ENCODE results near the gene JSRP1.

The JSRP1 gene

GRCh38 chr19:2266183-2266993, 10.2 kb upstream of the JSRP1 start:
- DNase-seq (ENCODE audit: low spot score) (peak; percentile 34), FAIRE-seq (no peak)

- no peak for DNase-seq (ENCODE audit: low spot score)
- no peak for FAIRE-seq
Observed at GRCh38 chr19:2261438-2262172, 5.4 kb upstream of the JSRP1 start.

- FAIRE-seq (no peak), DNase-seq (ENCODE audit: low spot score) (no peak)
Observed at GRCh38 chr19:2260341-2260805, 4.2 kb upstream of the JSRP1 start.

DNA sequence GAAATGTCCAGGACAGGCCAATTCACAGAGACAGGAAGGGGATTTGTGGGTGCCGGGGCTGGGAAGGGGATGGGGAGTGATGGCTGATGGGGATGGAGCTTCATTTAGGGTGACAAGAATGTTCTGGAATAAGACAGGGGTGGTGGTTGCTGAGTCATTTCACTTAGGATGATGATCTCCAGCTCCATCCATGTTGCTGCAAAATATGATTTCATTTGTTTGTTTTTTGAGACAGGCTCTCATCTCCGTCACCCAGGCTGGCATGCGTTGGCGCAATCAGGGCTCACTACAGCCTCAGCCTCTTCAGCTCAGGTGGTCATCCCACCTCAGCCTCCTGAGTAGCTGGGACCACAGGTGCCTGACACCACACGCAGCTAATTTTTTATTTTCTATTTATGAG, 3.1 kb upstream of the JSRP1 start:
- DNase-seq (ENCODE audit: low spot score) (no peak), FAIRE-seq (no peak)

GRCh38 chr19:2255112-2255845, 938 bp downstream of the JSRP1 start:
- DNase-seq (ENCODE audit: low spot score) (no peak), FAIRE-seq (no peak)

- no peak for DNase-seq (ENCODE audit: low spot score)
- no peak for FAIRE-seq
Observed at GRCh38 chr19:2254064-2254872, 1.9 kb downstream of the JSRP1 start.

DNA sequence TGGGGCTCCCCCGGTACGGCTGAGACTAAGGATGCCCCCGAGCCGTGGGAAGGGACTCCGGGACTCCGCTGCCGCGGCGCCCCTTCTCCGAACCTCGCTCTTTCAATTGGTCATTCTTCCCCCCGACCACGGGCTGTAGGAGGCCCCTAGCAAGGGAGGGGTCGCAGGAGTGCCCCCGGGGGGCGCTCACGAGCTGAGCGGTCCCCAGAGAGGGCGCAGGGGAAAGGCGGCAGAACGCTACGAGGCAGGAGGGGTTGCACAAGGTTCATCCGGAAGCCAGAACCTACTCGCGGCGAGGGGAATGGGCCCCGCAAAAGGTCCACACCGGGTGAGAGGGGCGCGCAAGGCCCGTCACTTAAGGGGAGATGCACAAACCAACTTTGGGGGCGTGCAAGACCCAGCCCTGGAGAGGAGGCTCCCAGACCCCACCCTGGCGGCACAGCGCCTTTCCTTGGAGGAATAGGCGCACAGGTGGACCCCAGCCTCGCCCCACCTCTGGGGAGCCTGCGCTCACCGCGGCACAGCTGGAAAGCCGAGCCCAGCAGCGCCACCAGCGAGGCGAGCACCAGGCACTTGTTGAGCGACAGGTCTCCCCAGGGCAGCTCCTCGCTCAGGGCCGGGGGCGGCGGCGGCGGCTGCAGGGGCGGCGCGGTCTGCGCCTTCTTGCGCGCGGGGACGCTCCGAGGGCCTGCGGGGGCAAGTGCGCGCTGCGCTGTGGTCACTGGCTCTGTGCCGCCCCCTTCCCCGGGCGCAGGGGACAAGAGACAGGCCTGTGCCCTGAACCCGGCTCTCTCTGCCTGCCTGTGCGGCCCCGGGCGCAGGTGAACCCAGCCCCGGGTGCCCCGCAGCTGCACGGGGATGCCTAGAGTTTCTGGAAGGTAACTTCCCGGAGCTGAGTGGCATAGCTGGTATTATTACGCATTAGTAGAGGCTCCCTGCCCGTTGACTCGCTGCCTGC, 2.8 kb downstream of the JSRP1 start:
- FAIRE-seq (no peak), DNase-seq (ENCODE audit: low spot score) (no peak)

GRCh38 chr19:2252797-2253105, 3.5 kb downstream of the JSRP1 start:
- DNase-seq (ENCODE audit: low spot score) (no peak), FAIRE-seq (no peak)

DNA sequence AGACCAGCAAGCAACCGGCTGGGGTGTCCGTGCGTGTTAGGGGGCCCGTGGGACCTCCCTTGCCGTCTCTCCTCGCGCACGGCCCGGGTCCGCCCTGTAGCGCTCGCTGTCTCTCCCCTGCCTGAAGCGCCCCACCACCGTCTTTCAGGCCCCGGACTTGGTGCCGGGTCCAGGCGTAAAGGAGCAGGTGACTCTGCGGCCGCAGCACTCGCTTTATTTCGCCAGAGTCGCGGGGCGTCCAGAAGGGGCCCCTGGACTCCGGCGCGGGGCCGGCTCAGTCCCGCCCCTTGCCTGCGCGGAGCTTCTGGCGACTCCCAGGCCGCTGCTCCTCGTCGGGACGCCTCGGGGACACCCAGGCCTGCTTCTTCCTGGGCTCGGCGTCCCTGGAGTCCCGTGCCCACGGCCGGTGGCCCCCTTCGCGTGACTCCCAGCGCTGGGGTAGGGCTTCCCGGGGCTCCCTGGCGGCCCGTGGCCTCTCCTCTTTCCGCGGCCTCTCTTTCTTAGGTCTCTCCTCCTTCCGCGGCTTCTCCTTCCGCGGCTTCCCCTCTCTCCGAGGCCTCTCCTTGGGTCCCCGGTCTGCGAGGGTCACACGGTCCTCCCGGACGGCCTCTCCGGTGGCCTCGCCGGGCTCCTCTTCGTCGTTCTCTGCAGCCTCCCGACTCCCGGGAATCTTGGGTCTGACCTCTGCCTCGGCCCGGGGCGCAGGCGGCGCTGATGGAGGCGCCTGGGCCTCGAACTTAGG, 4.0 kb downstream of the JSRP1 start:
- no peak for DNase-seq (ENCODE audit: low spot score)

DNA sequence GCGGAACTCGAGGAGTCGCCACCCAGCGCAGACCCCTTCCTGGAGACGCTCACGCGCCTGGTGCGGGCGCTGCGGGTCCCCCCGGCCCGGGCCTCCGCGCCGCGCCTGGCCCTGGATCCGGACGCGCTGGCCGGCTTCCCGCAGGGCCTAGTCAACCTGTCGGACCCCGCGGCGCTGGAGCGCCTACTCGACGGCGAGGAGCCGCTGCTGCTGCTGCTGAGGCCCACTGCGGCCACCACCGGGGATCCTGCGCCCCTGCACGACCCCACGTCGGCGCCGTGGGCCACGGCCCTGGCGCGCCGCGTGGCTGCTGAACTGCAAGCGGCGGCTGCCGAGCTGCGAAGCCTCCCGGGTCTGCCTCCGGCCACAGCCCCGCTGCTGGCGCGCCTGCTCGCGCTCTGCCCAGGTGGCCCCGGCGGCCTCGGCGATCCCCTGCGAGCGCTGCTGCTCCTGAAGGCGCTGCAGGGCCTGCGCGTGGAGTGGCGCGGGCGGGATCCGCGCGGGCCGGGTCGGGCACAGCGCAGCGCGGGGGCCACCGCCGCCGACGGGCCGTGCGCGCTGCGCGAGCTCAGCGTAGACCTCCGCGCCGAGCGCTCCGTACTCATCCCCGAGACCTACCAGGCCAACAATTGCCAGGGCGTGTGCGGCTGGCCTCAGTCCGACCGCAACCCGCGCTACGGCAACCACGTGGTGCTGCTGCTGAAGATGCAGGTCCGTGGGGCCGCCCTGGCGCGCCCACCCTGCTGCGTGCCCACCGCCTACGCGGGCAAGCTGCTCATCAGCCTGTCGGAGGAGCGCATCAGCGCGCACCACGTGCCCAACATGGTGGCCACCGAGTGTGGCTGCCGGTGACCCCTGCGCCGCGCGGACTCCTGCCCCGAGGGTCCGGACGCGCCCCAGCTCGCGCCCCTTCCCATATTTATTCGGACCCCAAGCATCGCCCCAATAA, 4.8 kb downstream of the JSRP1 start:
- DNase-seq (ENCODE audit: low spot score) = no peak
- FAIRE-seq = no peak

More for the DNA sequence above, 4.0 kb downstream of the JSRP1 start:
- no peak for FAIRE-seq

GRCh38 chr19:2250766-2251105, 5.5 kb downstream of the JSRP1 start:
- no peak for FAIRE-seq
- no peak for DNase-seq (ENCODE audit: low spot score)

- DNase-seq (ENCODE audit: low spot score) (no peak), FAIRE-seq (no peak)
Observed at GRCh38 chr19:2249880-2250765, 6.1 kb downstream of the JSRP1 start.

- no peak for FAIRE-seq
- no peak for DNase-seq (ENCODE audit: low spot score)
Observed at GRCh38 chr19:2249010-2249866, 7.0 kb downstream of the JSRP1 start, which contains the start of gene AMH. Gene AMH, plus strand, starts transcription at chr19:2249323. Its CDS starts 10 bp downstream, at chr19:2249333.

- DNase-seq (ENCODE audit: low spot score) (no peak), FAIRE-seq (no peak)
Observed at GRCh38 chr19:2248136-2249009, 7.8 kb downstream of the JSRP1 start.

DNA sequence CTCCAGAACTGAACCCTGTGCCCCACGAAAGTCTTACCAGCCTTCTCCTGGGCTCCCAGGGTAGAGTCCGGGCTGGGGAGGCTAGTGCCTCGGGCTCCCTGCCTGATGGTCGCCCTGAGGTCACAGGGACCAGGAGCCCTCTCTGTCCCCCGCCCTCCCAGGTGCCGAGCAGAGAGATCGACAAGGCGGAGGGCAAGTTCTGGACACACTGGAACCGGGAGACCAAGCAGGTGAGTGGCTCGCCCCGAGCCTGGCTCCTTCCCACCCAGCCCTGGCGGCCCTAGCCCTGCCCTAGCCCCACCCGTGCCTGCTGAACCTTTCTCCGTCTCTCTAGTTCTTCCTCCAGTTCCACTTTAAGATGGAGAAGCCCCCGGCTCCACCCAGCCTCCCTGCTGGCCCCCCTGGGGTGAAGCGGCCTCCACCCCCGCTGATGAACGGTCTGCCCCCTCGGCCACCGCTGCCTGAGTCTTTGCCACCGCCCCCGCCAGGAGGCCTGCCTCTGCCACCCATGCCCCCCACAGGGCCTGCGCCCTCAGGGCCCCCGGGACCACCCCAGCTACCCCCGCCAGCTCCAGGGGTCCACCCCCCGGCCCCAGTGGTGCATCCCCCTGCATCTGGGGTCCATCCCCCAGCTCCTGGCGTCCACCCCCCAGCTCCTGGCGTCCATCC, 8.7 kb downstream of the JSRP1 start:
- no peak for FAIRE-seq
- DNase-seq (ENCODE audit: low spot score) = no peak
